NCI-H128 (cell line): ENCODE measurements around the gene FAF2.

Experiments used
- DNase-seq: peaks from one replicate; lab custom pipeline; 2025; ENCODE audit not compliant: unreplicated experiment; lab: John Stamatoyannopoulos, UW

Gene FAF2

GRCh38 chr5:176529741-176530141 is 81.6 kb downstream of the FAF2 start:
- no peak for DNase-seq

- no peak for DNase-seq
Measured at GRCh38 chr5:176530393-176530982, 82.3 kb downstream of the FAF2 start.

DNA sequence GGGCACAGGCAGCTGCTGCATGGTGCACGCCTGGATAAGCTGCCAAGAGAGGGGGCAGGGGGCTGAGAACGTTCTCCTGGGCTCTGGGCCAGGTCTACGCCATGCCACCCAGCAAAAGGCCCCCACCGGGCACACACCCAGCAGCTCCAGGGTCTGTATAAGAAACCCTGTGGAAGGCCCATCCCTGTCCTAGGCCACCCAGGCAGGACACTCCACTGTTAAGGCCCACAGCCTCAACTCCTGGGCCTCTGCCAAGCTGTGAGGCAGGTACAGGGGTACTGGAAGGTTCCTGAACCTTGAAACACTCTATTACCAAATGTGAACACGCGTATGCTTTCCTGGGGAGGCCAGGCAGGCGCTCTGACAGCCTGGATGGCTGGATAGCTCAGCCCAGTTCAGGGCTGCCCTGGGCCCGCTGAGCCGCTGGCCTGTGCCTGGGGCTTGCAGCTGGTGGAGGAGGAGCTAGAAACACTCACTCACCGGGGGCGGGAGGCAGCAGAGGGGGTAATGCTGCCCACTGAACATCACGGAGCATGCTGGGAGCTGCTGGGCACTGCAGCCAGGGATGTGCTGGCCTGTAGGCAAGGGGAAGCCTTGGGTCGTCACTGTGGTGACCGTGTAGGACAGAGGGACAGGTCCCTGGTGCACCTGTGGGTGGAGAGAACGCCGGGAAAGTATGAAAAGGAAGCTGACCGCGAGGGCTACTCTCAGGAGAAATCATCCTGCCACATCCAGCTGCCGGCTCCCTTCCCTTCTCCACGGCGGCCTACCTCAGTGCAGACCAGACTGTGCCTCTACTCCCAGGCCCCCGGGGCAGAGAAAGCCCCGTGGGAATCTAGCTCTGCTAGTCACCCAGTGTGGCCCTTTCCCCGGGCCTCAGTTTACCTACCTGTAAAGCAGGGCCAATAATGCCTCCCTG is 83.1 kb downstream of the FAF2 start:
- DNase-seq, result no peak

GRCh38 chr5:176531902-176532493 is 83.8 kb downstream of the FAF2 start:
- DNase-seq, result no peak

DNA sequence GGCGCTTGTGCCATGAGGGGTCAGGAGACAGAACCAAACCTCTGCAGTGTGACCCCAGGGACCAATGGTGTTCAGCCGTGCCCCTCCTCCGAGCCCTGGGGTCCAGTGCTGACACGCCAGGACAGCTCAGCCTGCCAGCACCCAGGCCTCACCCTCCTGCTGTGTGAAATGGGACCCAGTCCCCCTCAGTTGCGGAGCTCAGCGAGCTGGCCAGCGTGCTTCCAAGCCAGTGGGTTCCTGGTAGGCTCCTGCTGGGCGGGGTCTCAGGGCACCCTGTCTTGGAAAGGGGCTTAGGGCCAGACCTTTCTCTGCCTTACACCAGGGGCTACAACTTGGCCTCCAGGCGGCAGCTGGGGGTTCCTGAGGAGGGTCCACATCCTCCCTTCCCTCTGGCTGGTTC is 84.6 kb downstream of the FAF2 start:
- no peak for DNase-seq

- no peak for DNase-seq
Measured at GRCh38 chr5:176533390-176533789, 85.2 kb downstream of the FAF2 start.

DNA sequence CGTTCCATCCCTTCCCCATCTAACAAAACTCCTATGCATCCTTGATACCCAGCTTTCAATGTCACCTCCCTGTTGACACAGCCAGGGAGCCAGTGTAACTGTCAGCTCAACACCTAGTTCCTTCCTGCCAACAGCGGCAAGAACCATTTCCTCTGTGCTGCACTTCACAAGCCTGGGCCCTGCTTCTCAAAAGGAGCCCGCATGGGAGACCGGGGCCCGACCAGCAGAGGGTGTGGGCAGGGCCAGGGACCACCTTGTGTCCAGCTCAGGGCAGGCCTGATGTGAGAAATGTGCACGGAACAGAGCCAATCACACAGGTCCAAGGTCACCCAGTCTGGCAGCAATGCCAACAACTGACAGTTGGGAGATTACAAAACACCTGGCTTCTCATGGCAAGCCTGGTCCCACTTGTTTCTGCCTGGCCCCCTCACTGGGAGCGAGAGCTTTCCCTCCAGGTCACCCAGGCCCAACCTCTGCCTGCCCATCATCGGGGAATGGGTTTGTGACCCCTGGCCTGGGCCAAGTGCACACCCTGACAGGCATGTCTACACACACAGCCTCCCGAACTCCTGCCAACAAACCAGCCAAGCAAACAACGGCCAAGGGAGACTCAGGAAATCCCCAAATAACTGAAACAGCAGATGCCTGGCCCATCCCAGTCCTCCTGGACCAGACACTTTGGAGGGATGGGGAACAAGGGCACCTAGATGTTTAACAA is 85.9 kb downstream of the FAF2 start:
- no peak for DNase-seq

- no peak for DNase-seq
Measured at GRCh38 chr5:176534640-176535039, 86.5 kb downstream of the FAF2 start.

- no peak for DNase-seq
Measured at GRCh38 chr5:176535101-176535663, 87.0 kb downstream of the FAF2 start.

DNA sequence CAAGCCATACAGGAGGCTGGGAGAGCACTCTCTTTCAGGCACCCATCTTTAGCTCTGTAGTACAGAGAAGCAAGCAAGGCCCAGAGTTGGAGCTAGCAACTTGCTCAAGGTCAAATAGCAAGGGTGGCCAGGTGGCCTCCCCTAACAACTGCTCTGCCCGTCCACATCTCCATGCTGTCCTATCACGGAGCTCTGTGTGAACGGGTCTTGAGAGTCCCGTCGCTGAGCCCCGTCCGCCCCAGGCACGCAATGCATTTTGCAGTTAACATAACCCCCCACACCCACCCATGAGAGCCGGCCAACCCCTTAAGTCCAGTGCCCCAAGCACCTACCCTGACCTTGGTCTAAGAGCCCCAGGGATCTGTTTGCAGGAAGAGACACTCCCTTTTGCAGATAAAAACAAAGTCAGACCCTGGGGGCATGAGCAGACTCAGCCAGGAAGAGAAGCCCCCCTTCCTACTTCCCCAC is 87.5 kb downstream of the FAF2 start:
- no peak for DNase-seq

GRCh38 chr5:176536132-176536901 is 88.1 kb downstream of the FAF2 start:
- peak; percentile 13 for DNase-seq

GRCh38 chr5:176536902-176537553 is 88.8 kb downstream of the FAF2 start, which contains the start of gene RNF44:
Gene RNF44, minus strand, starts transcription at chr5:176537402. Its CDS starts 4,930 bp downstream, at chr5:176532472.
- DNase-seq, result peak; percentile 87

GRCh38 chr5:176537554-176538229 is 89.5 kb downstream of the FAF2 start:
- peak; percentile 94 for DNase-seq

DNA sequence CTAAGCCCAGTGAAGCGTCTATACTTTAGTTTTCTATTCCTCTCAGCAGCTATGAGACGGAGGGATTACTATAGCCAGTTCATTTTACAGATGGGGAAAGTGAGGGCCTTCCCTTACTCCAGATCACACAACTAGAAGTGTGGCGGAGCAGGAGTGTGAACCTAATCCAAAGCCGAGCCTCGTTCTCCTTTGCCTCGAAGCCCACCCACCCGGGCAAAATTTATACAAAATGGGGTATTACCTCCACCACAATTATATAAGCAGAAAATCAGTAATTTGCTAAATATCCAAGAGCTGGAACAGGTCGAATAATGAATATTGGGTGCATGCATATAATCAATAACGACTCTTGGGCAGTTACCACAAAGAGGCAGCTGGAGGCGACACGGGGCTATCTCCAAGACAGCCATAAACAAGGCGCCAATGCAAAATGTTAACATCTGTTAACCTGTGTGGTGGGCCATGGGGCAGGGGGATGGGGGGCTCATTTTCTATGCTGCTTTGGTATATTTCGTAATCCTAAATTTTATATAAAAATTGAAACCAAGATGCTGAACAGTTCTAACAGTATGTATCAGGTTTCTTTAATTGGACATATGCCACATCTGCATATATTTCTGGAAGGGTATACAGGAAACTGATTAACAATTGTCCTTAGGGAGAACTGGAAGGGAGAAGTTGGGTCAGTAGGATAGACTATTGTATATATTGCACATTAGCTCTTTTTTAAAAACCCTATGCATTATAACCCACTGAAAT is 90.2 kb downstream of the FAF2 start:
- DNase-seq, result no peak

DNA sequence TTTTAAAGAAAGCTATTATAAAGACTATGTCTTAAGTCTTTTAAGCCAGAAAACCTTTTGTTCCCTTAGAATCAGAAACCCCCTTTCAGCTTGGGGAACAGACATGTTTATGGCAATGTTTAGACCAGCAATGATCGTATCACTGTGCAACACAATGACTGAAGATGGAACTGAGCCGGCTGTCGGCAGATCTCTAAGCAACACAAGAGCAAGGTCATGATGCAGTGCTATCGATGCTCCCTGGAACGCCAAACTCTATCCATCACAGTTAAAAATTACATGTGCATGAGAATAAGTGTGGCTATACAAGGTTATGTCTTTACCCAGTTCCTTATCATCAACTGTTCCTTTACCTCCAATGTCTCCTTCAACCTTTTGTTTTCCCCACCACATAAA is 90.8 kb downstream of the FAF2 start:
- no peak for DNase-seq

- DNase-seq, result no peak
Measured at GRCh38 chr5:176540476-176540899, 92.3 kb downstream of the FAF2 start.

DNA sequence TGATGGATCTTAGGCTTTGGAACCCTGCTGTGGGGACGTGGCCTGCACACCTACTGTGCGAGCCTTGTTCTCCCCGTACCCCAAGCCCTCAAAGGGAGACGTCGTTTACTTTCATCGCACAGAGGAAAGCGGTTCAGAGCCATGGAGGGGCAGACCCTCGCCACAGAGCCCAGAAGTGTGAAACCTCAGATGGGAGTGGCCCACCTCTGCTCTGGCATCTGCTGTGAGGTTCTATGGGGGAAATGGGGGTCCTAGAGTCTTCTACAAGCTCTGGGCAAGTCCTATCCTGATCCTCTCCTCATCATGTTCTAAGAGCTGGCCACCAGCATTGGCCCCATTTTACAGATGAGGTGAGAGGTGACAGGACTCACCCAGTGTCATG is 92.8 kb downstream of the FAF2 start:
- no peak for DNase-seq
